ENCODE results near the gene PARD6A. TPM values are rescaled to one million over a fixed set of nuclear protein-coding genes. Genes with fewer than 3 reads are reported as not detected.

PARD6A gene
- total RNA-seq, 1 experiment from 2014 or later = 9.5 TPM

- H3K36me3 Mint-ChIP-seq (ENCODE audit: insufficient read depth, unreplicated experiment) = no peaks in the 10 kb centered on the region
- no peak for DNase-seq
- intact Hi-C loops (cut with micrococcal nuclease; ENCODE audit: unreplicated experiment) = no loop called here
- no peaks in the 10 kb centered on the region for H3K27me3 Mint-ChIP-seq (ENCODE audit: unreplicated experiment)
- no peaks in the 10 kb centered on the region for H3K4me1 Mint-ChIP-seq (ENCODE audit: low read depth, unreplicated experiment)
- no peak for TF ChIP-seq CTCF (IDR thresholded peaks at IDR 0.05; ENCODE audit: unreplicated experiment)
- BruUV-seq (replicated peaks) = no TSS peak
- CTCF ChIA-PET = interaction anchor here (1.0 kb wide), 1 partner anchor 48 kb away, joined by 3 read pairs; the partner anchor contains the start of gene ACD
- H3K27ac Mint-ChIP-seq (ENCODE audit: unreplicated experiment) = no peak overlapping the region
- no peak overlapping the region for H3K4me3 Mint-ChIP-seq (ENCODE audit: low read depth, unreplicated experiment)
- H3K9me3 Mint-ChIP-seq (ENCODE audit: low read depth, unreplicated experiment) = no peaks in the 10 kb centered on the region
These were observed 47.0 kb downstream of the PARD6A start for GRCh38 chr16:67707790-67708189.

- Mint-ChIP-seq H3K27ac (ENCODE audit: unreplicated experiment) (no peak overlapping the region), H3K36me3 (ENCODE audit: insufficient read depth, unreplicated experiment) (no peaks in the 10 kb centered on the region), H3K4me3 (ENCODE audit: low read depth, unreplicated experiment) (no peak overlapping the region), H3K27me3 (ENCODE audit: unreplicated experiment) (no peaks in the 10 kb centered on the region), H3K4me1 (ENCODE audit: low read depth, unreplicated experiment) (no peaks in the 10 kb centered on the region), H3K9me3 (ENCODE audit: low read depth, unreplicated experiment) (no peaks in the 10 kb centered on the region)
- CTCF ChIA-PET = interaction anchor here (1.0 kb wide), 1 partner anchor 48 kb away, joined by 3 read pairs; the partner anchor contains the start of gene ACD
- intact Hi-C loops (cut with micrococcal nuclease; ENCODE audit: unreplicated experiment) = no loop called here
- BruUV-seq (replicated peaks) = no TSS peak
- no peak for TF ChIP-seq CTCF (IDR thresholded peaks at IDR 0.05; ENCODE audit: unreplicated experiment)
- no peak for DNase-seq
These were observed 47.6 kb downstream of the PARD6A start for GRCh38 chr16:67708368-67708771.

- intact Hi-C loops (cut with micrococcal nuclease; ENCODE audit: unreplicated experiment) = no loop called here
- Mint-ChIP-seq H3K4me3 (ENCODE audit: low read depth, unreplicated experiment) (no peak overlapping the region), H3K36me3 (ENCODE audit: insufficient read depth, unreplicated experiment) (no peaks in the 10 kb centered on the region), H3K4me1 (ENCODE audit: low read depth, unreplicated experiment) (no peaks in the 10 kb centered on the region), H3K9me3 (ENCODE audit: low read depth, unreplicated experiment) (no peaks in the 10 kb centered on the region), H3K27ac (ENCODE audit: unreplicated experiment) (no peak overlapping the region), H3K27me3 (ENCODE audit: unreplicated experiment) (no peaks in the 10 kb centered on the region)
- no TSS peak for BruUV-seq (replicated peaks)
- no peak for DNase-seq
- CTCF ChIA-PET = interaction anchor here (0.5 kb wide), 1 partner anchor 94 kb away, joined by 6 read pairs; no protein-coding TSS in a partner anchor
- TF ChIP-seq CTCF (IDR thresholded peaks at IDR 0.05; ENCODE audit: unreplicated experiment) = no peak
These were observed 48.3 kb downstream of the PARD6A start for GRCh38 chr16:67709050-67709449.

GRCh38 chr16:67710607-67711006 lies 49.8 kb downstream of the PARD6A start:
- intact Hi-C loops (cut with micrococcal nuclease; ENCODE audit: unreplicated experiment) = no loop called here
- Mint-ChIP-seq H3K27ac (ENCODE audit: unreplicated experiment) (no peak overlapping the region), H3K27me3 (ENCODE audit: unreplicated experiment) (no peaks in the 10 kb centered on the region), H3K36me3 (ENCODE audit: insufficient read depth, unreplicated experiment) (no peaks in the 10 kb centered on the region), H3K9me3 (ENCODE audit: low read depth, unreplicated experiment) (no peaks in the 10 kb centered on the region), H3K4me1 (ENCODE audit: low read depth, unreplicated experiment) (no peaks in the 10 kb centered on the region), H3K4me3 (ENCODE audit: low read depth, unreplicated experiment) (no peak overlapping the region)
- CTCF ChIA-PET = no interaction called here
- BruUV-seq (replicated peaks) = no TSS peak
- no peak for DNase-seq
- TF ChIP-seq CTCF (IDR thresholded peaks at IDR 0.05; ENCODE audit: unreplicated experiment) = no peak

Other genes with a start within 250 kb of the PARD6A start
- gene ZDHHC1, start 244.5 kb upstream of the PARD6A start, total RNA-seq (2022) = 22.6 and 24.4 TPM in 2 replicates
- gene HSD11B2, start 229.8 kb upstream of the PARD6A start, total RNA-seq (2022) = 10.2 and 10.8 TPM in 2 replicates
- gene ATP6V0D1, start 179.8 kb upstream of the PARD6A start, total RNA-seq (2022) = 85.3 and 91.0 TPM in 2 replicates
- not detected in 2 replicates for gene AGRP, start 177.4 kb upstream of the PARD6A start, total RNA-seq (2022)
- 59.0 and 71.6 TPM in 2 replicates for gene RIPOR1, start 132.1 kb upstream of the PARD6A start, total RNA-seq (2022)
- 50.9 and 52.1 TPM in 2 replicates for gene CTCF, start 98.4 kb upstream of the PARD6A start, total RNA-seq (2022)
- gene CARMIL2, start 15.8 kb upstream of the PARD6A start, total RNA-seq (2022) = 4.4 and 4.9 TPM in 2 replicates
- gene ACD, start 700 bp upstream of the PARD6A start, total RNA-seq (2022) = 44.0 and 49.9 TPM in 2 replicates
- gene ENKD1, start 5.8 kb downstream of the PARD6A start, total RNA-seq (2022) = 22.6 and 23.0 TPM in 2 replicates
- 0.66 and 0.68 TPM in 2 replicates for gene C16orf86, start 5.9 kb downstream of the PARD6A start, total RNA-seq (2022)
- 23.9 and 25.6 TPM in 2 replicates for gene GFOD2, start 58.4 kb downstream of the PARD6A start, total RNA-seq (2022)
- 25.5 and 28.2 TPM in 2 replicates for gene RANBP10, start 145.6 kb downstream of the PARD6A start, total RNA-seq (2022)
- gene TSNAXIP1, start 145.9 kb downstream of the PARD6A start, total RNA-seq (2022) = 1.0 and 1.3 TPM in 2 replicates
- gene THAP11, start 181.4 kb downstream of the PARD6A start, total RNA-seq (2022) = 38.3 and 39.1 TPM in 2 replicates
- gene NUTF2, start 186.0 kb downstream of the PARD6A start, total RNA-seq (2022) = 210 and 224 TPM in 2 replicates
- 46.8 and 54.3 TPM in 2 replicates for gene CENPT, start 186.7 kb downstream of the PARD6A start, total RNA-seq (2022)
- gene EDC4, start 212.1 kb downstream of the PARD6A start, total RNA-seq (2022) = 85.8 and 88.1 TPM in 2 replicates
- gene NRN1L, start 223.9 kb downstream of the PARD6A start, total RNA-seq (2022) = not detected in 2 replicates
- gene PSKH1, start 232.3 kb downstream of the PARD6A start, total RNA-seq (2022) = 41.7 and 49.4 TPM in 2 replicates